Measurements from ENCODE around the gene SORBS1.

GRCh38 chr10:95511314-95511713 lies 49.9 kb downstream of the SORBS1 start:
- TF ChIP-seq CTCF (IDR thresholded peaks at IDR 0.05) = no peak
- no peak for TF ChIP-seq POLR2AphosphoS5 (IDR thresholded peaks at IDR 0.05; ENCODE audit: insufficient read depth in 1 of 2, low read depth in 1 of 2)
